Fibroblast of the aortic adventitia (primary cell): ENCODE results near the gene TAC3. TPM values are rescaled to one million over a fixed set of nuclear protein-coding genes. Genes with fewer than 3 reads are reported as not detected.

ENCODE experiments used
- DNase-seq: peaks from one replicate; pipeline ENCODE4 v3.0.0-alpha.2; 2010; ENCODE audit warnings: low read depth
- H3K4me3 ChIP-seq: 2 replicates; pipeline ENCODE4 v1.5.1; 2011; ENCODE audit warnings: low read depth, mild to moderate bottlenecking, control low read depth, low read length, moderate library complexity
- CTCF ChIP-seq: IDR thresholded peaks from 2 replicates; pipeline ENCODE4 v1.5.1; 2011; ENCODE audit warnings: mild to moderate bottlenecking, low read length, control low read depth, inconsistent platforms; ENCODE audit not compliant: insufficient read depth
- total RNA-seq: library from RNA; depleted of rRNA; stranded (reverse); fragments of >200 nt; gene quantifications from 2 replicates; pipeline ENCODE4 v1.2.3, GENCODE V29; 2012; ENCODE audit warnings: low replicate concordance

TAC3 gene
- total RNA-seq, 1 donor = not detected

GRCh38 chr12:57046086-57046791, 29.9 kb upstream of the TAC3 start:
- no peak overlapping the region for H3K4me3 ChIP-seq
- no peak for TF ChIP-seq CTCF
- DNase-seq = no peak

GRCh38 chr12:57044889-57045288, 28.6 kb upstream of the TAC3 start:
- no peak for TF ChIP-seq CTCF
- DNase-seq = no peak
- no peak overlapping the region for H3K4me3 ChIP-seq

GRCh38 chr12:57044468-57044867, 28.1 kb upstream of the TAC3 start:
- TF ChIP-seq CTCF = no peak
- no peak for DNase-seq
- no peak overlapping the region for H3K4me3 ChIP-seq

DNA sequence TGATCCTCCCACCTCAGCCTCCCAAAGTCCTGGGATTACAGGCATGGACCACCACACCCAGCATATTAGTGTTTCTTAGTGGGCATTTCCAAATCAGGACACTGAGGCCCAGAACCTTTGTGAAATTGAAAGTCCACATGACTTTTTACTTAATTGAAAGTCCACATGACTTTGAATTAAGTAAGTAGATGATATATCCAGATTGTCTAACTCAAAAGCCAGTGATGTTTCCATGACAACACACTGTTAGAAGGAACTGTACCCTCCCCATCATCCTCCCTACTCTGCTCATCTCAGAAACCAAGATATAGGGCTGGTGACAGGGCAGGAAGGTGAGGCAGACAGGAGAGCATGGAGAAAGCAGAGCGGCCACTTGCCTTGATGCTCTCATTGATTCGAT, 26.4 kb upstream of the TAC3 start:
- no peak for TF ChIP-seq CTCF
- no peak for DNase-seq
- no peak overlapping the region for H3K4me3 ChIP-seq

- H3K4me3 ChIP-seq = no peak overlapping the region
- no peak for DNase-seq
- TF ChIP-seq CTCF = no peak
These were observed 24.4 kb upstream of the TAC3 start for GRCh38 chr12:57040750-57041149.

GRCh38 chr12:57040211-57040610, 23.9 kb upstream of the TAC3 start:
- no peak for DNase-seq
- no peak overlapping the region for H3K4me3 ChIP-seq
- TF ChIP-seq CTCF = no peak

- no peak overlapping the region for H3K4me3 ChIP-seq
- no peak for DNase-seq
- TF ChIP-seq CTCF = no peak
These were observed 22.9 kb upstream of the TAC3 start for GRCh38 chr12:57039016-57039798.
